Measurements from ENCODE around the gene LRBA. TPM values are rescaled to one million over a fixed set of nuclear protein-coding genes. Genes with fewer than 3 reads are reported as not detected.

Gene LRBA
- total RNA-seq, 2 donors from 2014 or later = 50.1 to 59.9 TPM

GRCh38 chr4:150366487-150366999 is 648.5 kb downstream of the LRBA start:
- Histone ChIP-seq H3K27me3 (no peaks in the 10 kb centered on the region), H3K9me3 (no peaks in the 10 kb centered on the region), H3K27ac (no peak overlapping the region), H3K4me3 (no peak overlapping the region), H3K36me3 (replicated peaks in 1 of 2; ENCODE audit: insufficient read depth in 1 of 2, low read depth in 2 of 2) (no peaks in the 10 kb centered on the region), H3K4me1 (no peaks in the 10 kb centered on the region)
- no peak for DNase-seq
- ATAC-seq = no peak
- no peak for TF ChIP-seq POLR2A (IDR thresholded peaks at IDR 0.05)
- no peak for TF ChIP-seq CTCF (IDR thresholded peaks at IDR 0.05)
- 61 to 65% methylated on average over 2 of the region's 2 CpGs for WGBS, 2 donors
- intact Hi-C loops (cut with DNase I) = no loop called here

GRCh38 chr4:150363721-150364688 is 651.1 kb downstream of the LRBA start:
- ATAC-seq (no peak), DNase-seq (no peak)
- no peaks in the 10 kb centered on the region for H3K27me3 ChIP-seq
- no peaks in the 10 kb centered on the region for H3K4me1 ChIP-seq
- no peak overlapping the region for H3K27ac ChIP-seq
- TF ChIP-seq CTCF (IDR thresholded peaks at IDR 0.05) (no peak), POLR2A (IDR thresholded peaks at IDR 0.05) (no peak)
- no peaks in the 10 kb centered on the region for H3K36me3 ChIP-seq (replicated peaks in 1 of 2; ENCODE audit: insufficient read depth in 1 of 2, low read depth in 2 of 2)
- no peak overlapping the region for H3K4me3 ChIP-seq
- H3K9me3 ChIP-seq = no peaks in the 10 kb centered on the region
- intact Hi-C loops (cut with DNase I) = no loop called here
- WGBS, 2 donors = 48 to 50% methylated on average over 2 of the region's 2 CpGs

- Histone ChIP-seq H3K4me3 (no peak overlapping the region), H3K36me3 (replicated peaks in 1 of 2; ENCODE audit: insufficient read depth in 1 of 2, low read depth in 2 of 2) (no peaks in the 10 kb centered on the region), H3K4me1 (peaks cover 6% of the 10 kb centered on the region), H3K27ac (no peak overlapping the region), H3K27me3 (no peaks in the 10 kb centered on the region), H3K9me3 (no peaks in the 10 kb centered on the region)
- ATAC-seq (no peak), DNase-seq (no peak)
- intact Hi-C loops (cut with DNase I) = no loop called here
- no peak for TF ChIP-seq POLR2A (IDR thresholded peaks at IDR 0.05)
- no peak for TF ChIP-seq CTCF (IDR thresholded peaks at IDR 0.05)
Measured at GRCh38 chr4:150358691-150359090, 656.4 kb downstream of the LRBA start.

- 95 to 96% methylated on average over 1 of the region's 1 CpG for WGBS, 2 donors
- Histone ChIP-seq H3K27me3 (no peaks in the 10 kb centered on the region), H3K27ac (no peak overlapping the region), H3K4me3 (no peak overlapping the region), H3K36me3 (replicated peaks in 1 of 2; ENCODE audit: insufficient read depth in 1 of 2, low read depth in 2 of 2) (no peaks in the 10 kb centered on the region), H3K9me3 (no peaks in the 10 kb centered on the region), H3K4me1 (peaks cover 6% of the 10 kb centered on the region)
- no peak for ATAC-seq
- intact Hi-C loops (cut with DNase I) = no loop called here
- DNase-seq = no peak
- TF ChIP-seq POLR2A (IDR thresholded peaks at IDR 0.05) (no peak), CTCF (IDR thresholded peaks at IDR 0.05) (no peak)
Measured at GRCh38 chr4:150357829-150358228, 657.3 kb downstream of the LRBA start.

Measured in body of pancreas (tissue), 4 donors.